SK-N-SH (cell line): ENCODE results near the gene TMED8.

Source experiments
- EP300 ChIP-seq, 2 experiments: IDR thresholded peaks; 2 replicates each; pipeline versions ENCODE4 v1.4.0 to v1.6.1; 2012; ENCODE audit warnings: borderline replicate concordance in 1 of 2, low read depth in 1 of 2, low read length in 1 of 2
- EZH2phosphoT487 ChIP-seq: fragments of 200-600 bp; sonication (generic); IDR thresholded peaks from 2 replicates; pipeline ENCODE4 v1.6.1; 2017; ENCODE audit warnings: low read depth, mixed run types, mild to moderate bottlenecking, antibody characterized with exemption, moderate library complexity, borderline replicate concordance
- GATA2 ChIP-seq: sonication (generic); formaldehyde crosslinking; IDR thresholded peaks from 2 replicates; pipeline ENCODE4 v1.5.0; 2020; ENCODE audit warnings: mild to moderate bottlenecking, missing genetic modification reagents
- JUND ChIP-seq: IDR thresholded peaks from 2 replicates; pipeline ENCODE4 v1.4.0; 2012
- MEF2A ChIP-seq: IDR thresholded peaks from 2 replicates; pipeline ENCODE4 v1.4.0; 2012; ENCODE audit warnings: low read depth, borderline replicate concordance
- MXI1 ChIP-seq: IDR thresholded peaks from 2 replicates; pipeline ENCODE4 v1.6.1; 2012; ENCODE audit warnings: mild to moderate bottlenecking, low read depth, low read length, improper control_type of control experiment
- POLR2AphosphoS5 ChIP-seq: IDR thresholded peaks from 2 replicates; pipeline ENCODE4 v1.6.1; 2012; ENCODE audit warnings: low read depth, low read length
- RAD21 ChIP-seq: IDR thresholded peaks from 2 replicates; pipeline ENCODE4 v1.6.1; 2012; ENCODE audit warnings: mild to moderate bottlenecking, low read length
- RCOR1 ChIP-seq: fragments of 150-350 bp; IDR thresholded peaks from 2 replicates; pipeline ENCODE4 v1.6.1; 2017; ENCODE audit warnings: antibody characterized with exemption, low read length
- TAF1 ChIP-seq: IDR thresholded peaks from 2 replicates; pipeline ENCODE4 v1.6.1; 2012; ENCODE audit warnings: low read depth, mild to moderate bottlenecking, low read length, moderate library complexity, borderline replicate concordance
- TF ChIP-seq, protein P1 (sequence below): IDR thresholded peaks from 2 replicates; pipeline ENCODE4 v1.4.0; 2012; ENCODE audit warnings: low read depth
- TF ChIP-seq, protein P2 (sequence below): fragments of 200-600 bp; sonication (generic); IDR thresholded peaks from 2 replicates; pipeline ENCODE4 v1.6.1; 2017; ENCODE audit warnings: antibody characterized with exemption, mild to moderate bottlenecking, moderate library complexity
- TF ChIP-seq, protein P3 (sequence below): fragments of 150-350 bp; IDR thresholded peaks from 2 replicates; pipeline ENCODE4 v1.6.1; 2017; ENCODE audit warnings: antibody characterized with exemption, low read length, low read depth, borderline replicate concordance
- TF ChIP-seq, protein P4 (sequence below): IDR thresholded peaks from 2 replicates; pipeline ENCODE4 v1.6.1; 2012; ENCODE audit warnings: mild to moderate bottlenecking, low read depth, low read length, moderate library complexity

DNA sequence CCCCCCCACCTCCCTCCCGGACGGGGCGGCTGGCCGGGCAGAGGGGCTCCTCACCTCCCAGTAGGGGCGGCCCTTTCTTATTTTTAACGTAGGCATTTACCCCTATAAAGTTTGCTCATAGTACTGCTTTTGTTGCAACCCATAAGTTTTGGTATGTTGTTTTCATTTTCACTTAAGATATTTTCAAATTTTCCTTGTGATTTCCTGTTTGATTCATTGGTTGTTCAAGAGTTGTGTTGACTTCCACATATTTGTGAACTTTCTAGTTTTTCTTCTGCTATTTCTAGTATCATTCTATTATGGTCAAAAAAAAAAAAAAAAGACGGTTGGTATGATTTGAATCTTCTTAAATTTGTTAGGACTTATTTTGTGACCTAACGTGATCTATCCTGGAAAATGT is 39.9 kb upstream of the TMED8 start:
- TF ChIP-seq, protein P1, sequence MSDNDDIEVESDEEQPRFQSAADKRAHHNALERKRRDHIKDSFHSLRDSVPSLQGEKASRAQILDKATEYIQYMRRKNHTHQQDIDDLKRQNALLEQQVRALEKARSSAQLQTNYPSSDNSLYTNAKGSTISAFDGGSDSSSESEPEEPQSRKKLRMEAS = no peak
- TF ChIP-seq, protein P2, sequence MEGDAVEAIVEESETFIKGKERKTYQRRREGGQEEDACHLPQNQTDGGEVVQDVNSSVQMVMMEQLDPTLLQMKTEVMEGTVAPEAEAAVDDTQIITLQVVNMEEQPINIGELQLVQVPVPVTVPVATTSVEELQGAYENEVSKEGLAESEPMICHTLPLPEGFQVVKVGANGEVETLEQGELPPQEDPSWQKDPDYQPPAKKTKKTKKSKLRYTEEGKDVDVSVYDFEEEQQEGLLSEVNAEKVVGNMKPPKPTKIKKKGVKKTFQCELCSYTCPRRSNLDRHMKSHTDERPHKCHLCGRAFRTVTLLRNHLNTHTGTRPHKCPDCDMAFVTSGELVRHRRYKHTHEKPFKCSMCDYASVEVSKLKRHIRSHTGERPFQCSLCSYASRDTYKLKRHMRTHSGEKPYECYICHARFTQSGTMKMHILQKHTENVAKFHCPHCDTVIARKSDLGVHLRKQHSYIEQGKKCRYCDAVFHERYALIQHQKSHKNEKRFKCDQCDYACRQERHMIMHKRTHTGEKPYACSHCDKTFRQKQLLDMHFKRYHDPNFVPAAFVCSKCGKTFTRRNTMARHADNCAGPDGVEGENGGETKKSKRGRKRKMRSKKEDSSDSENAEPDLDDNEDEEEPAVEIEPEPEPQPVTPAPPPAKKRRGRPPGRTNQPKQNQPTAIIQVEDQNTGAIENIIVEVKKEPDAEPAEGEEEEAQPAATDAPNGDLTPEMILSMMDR = no peak
- TF ChIP-seq, protein P3, sequence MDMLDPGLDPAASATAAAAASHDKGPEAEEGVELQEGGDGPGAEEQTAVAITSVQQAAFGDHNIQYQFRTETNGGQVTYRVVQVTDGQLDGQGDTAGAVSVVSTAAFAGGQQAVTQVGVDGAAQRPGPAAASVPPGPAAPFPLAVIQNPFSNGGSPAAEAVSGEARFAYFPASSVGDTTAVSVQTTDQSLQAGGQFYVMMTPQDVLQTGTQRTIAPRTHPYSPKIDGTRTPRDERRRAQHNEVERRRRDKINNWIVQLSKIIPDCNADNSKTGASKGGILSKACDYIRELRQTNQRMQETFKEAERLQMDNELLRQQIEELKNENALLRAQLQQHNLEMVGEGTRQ = no peak
- TF ChIP-seq POLR2AphosphoS5 = no peak
- no peak for TF ChIP-seq GATA2 (CRISPR knock-in tag)
- no peak for TF ChIP-seq TAF1
- TF ChIP-seq EZH2phosphoT487 = no peak
- no peak for TF ChIP-seq EP300 (IDR thresholded peaks at IDR 0.05; ENCODE audit: borderline replicate concordance in 1 of 2, low read depth in 1 of 2, low read length in 1 of 2)
- no peak for TF ChIP-seq JUND
- TF ChIP-seq, protein P4, sequence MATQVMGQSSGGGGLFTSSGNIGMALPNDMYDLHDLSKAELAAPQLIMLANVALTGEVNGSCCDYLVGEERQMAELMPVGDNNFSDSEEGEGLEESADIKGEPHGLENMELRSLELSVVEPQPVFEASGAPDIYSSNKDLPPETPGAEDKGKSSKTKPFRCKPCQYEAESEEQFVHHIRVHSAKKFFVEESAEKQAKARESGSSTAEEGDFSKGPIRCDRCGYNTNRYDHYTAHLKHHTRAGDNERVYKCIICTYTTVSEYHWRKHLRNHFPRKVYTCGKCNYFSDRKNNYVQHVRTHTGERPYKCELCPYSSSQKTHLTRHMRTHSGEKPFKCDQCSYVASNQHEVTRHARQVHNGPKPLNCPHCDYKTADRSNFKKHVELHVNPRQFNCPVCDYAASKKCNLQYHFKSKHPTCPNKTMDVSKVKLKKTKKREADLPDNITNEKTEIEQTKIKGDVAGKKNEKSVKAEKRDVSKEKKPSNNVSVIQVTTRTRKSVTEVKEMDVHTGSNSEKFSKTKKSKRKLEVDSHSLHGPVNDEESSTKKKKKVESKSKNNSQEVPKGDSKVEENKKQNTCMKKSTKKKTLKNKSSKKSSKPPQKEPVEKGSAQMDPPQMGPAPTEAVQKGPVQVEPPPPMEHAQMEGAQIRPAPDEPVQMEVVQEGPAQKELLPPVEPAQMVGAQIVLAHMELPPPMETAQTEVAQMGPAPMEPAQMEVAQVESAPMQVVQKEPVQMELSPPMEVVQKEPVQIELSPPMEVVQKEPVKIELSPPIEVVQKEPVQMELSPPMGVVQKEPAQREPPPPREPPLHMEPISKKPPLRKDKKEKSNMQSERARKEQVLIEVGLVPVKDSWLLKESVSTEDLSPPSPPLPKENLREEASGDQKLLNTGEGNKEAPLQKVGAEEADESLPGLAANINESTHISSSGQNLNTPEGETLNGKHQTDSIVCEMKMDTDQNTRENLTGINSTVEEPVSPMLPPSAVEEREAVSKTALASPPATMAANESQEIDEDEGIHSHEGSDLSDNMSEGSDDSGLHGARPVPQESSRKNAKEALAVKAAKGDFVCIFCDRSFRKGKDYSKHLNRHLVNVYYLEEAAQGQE = no peak
- TF ChIP-seq MXI1 = no peak
- TF ChIP-seq RCOR1 = no peak
- no peak for TF ChIP-seq RAD21
- TF ChIP-seq MEF2A = no peak
